Measurements from ENCODE around the gene NARF. TPM values are rescaled to one million over a fixed set of nuclear protein-coding genes. Genes with fewer than 3 reads are reported as not detected.
"Not testable (repeated sequence)": the region's sequence is repeated elsewhere in the genome, so short reads cannot be mapped to it uniquely, and the experiment has no call there.

Gene NARF
- total RNA-seq, 1 experiment from 2014 or later = 59.5 TPM

GRCh38 chr17:82453706-82454105, 4.8 kb upstream of the NARF start:
- Histone ChIP-seq H3K4me1 (ENCODE audit: insufficient read depth, low read length) (peaks cover 24% of the 10 kb centered on the region), H3K79me2 (ENCODE audit: low read length) (peaks cover 16% of the 10 kb centered on the region)
- ATAC-seq; BruUV-seq (replicated peaks); H2AFZ ChIP-seq (ENCODE audit: low read length); H3K36me3 ChIP-seq (ENCODE audit: low read depth, low read length); H3K27ac ChIP-seq (ENCODE audit: low read length); H4K20me1 ChIP-seq (ENCODE audit: low read length); H3K4me2 ChIP-seq (ENCODE audit: low read length); H3K4me3 ChIP-seq (ENCODE audit: low read length); CTCF ChIA-PET; H3K9me3 ChIP-seq (ENCODE audit: low read length); H3K27me3 ChIP-seq (ENCODE audit: low read length); POLR2A ChIA-PET (ENCODE audit: unreplicated experiment); DNase-seq; H3F3A ChIP-seq (ENCODE audit: low read length, unreplicated experiment); H3K9me2 ChIP-seq (replicated peaks; ENCODE audit: low read length); H3K9ac ChIP-seq (ENCODE audit: low read length): not testable (repeated sequence)
- intact Hi-C loops (cut with micrococcal nuclease) = loop anchor here (10.0 kb wide), 2 partner anchors 99 to 209 kb away; partner anchors contain the start of gene TEX19

- Histone ChIP-seq H3K9me2 (replicated peaks; ENCODE audit: low read length) (no peaks in the 10 kb centered on the region), H2AFZ (ENCODE audit: low read length) (peak overlapping the region; percentile 69), H3K27me3 (ENCODE audit: low read length) (no peaks in the 10 kb centered on the region), H3K36me3 (ENCODE audit: low read depth, low read length) (peaks cover 9% of the 10 kb centered on the region; the same call in 1 of the 2 replicates), H4K20me1 (ENCODE audit: low read length) (no peaks in the 10 kb centered on the region), H3K79me2 (ENCODE audit: low read length) (peaks cover 15% of the 10 kb centered on the region), H3K9me3 (ENCODE audit: low read length) (no peaks in the 10 kb centered on the region), H3K4me3 (ENCODE audit: low read length) (peak overlapping the region; percentile 95; the same call in 1 of the 2 replicates), H3K9ac (ENCODE audit: low read length) (peak overlapping the region; percentile 93), H3F3A (ENCODE audit: low read length, unreplicated experiment) (no peaks in the 10 kb centered on the region), H3K4me1 (ENCODE audit: insufficient read depth, low read length) (peaks cover 19% of the 10 kb centered on the region), H3K27ac (ENCODE audit: low read length) (peak overlapping the region; percentile 92), H3K4me2 (ENCODE audit: low read length) (peak overlapping the region; percentile 95)
- no peak for TF ChIP-seq EZH2phosphoT487 (IDR thresholded peaks at IDR 0.05; ENCODE audit: borderline replicate concordance, low read length)
- no peak for TF ChIP-seq EZH2 (IDR thresholded peaks at IDR 0.05; ENCODE audit: low read length, unreplicated experiment)
- no peak for TF ChIP-seq CTCF (conservative IDR thresholded peaks at IDR 0.05; ENCODE audit: low read depth, low read length)
- CTCF ChIA-PET = no interaction called here
- BruUV-seq (replicated peaks) = no TSS peak
- no peak for ATAC-seq
- POLR2A ChIA-PET (ENCODE audit: unreplicated experiment) = no interaction called here
- intact Hi-C loops (cut with micrococcal nuclease) = loop anchor here (10.0 kb wide), 2 partner anchors 102 to 212 kb away; partner anchors contain the start of gene TEX19
- peak; percentile 16 for DNase-seq
Observed at GRCh38 chr17:82457073-82457928, 1.2 kb upstream of the NARF start.

DNA sequence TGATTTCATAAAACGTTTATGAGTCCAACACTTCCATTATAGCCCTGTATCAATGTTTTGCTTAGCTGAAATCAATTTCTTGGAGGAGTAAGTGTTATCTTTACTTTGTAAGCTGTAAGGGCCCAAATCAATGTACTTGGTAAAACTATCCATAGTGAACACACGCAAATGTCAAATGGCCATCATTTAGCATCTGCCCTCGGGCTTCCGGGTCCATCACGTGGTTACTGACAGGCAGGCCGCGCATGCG, 687 bp upstream of the NARF start:
- Histone ChIP-seq H3K9me3 (ENCODE audit: low read length) (no peaks in the 10 kb centered on the region), H3K27ac (ENCODE audit: low read length) (peak overlapping the region; percentile 92), H3K4me1 (ENCODE audit: insufficient read depth, low read length) (peaks cover 22% of the 10 kb centered on the region), H3K4me3 (ENCODE audit: low read length) (peak overlapping the region; percentile 95), H2AFZ (ENCODE audit: low read length) (peak overlapping the region; percentile 69), H3K9me2 (replicated peaks; ENCODE audit: low read length) (no peaks in the 10 kb centered on the region), H3K36me3 (ENCODE audit: low read depth, low read length) (peaks cover 9% of the 10 kb centered on the region; the same call in 1 of the 2 replicates), H3K27me3 (ENCODE audit: low read length) (no peaks in the 10 kb centered on the region), H3F3A (ENCODE audit: low read length, unreplicated experiment) (no peaks in the 10 kb centered on the region), H3K9ac (ENCODE audit: low read length) (peak overlapping the region; percentile 93), H3K79me2 (ENCODE audit: low read length) (peaks cover 15% of the 10 kb centered on the region), H3K4me2 (ENCODE audit: low read length) (peak overlapping the region; percentile 95), H4K20me1 (ENCODE audit: low read length) (no peaks in the 10 kb centered on the region)
- intact Hi-C loops (cut with micrococcal nuclease) = loop anchor here (2.0 to 10.0 kb wide), 3 partner anchors 71 to 213 kb away; partner anchors contain the start of gene TEX19
- POLR2A ChIA-PET (ENCODE audit: unreplicated experiment) = no interaction called here
- no peak for ATAC-seq
- no peak for DNase-seq
- TF ChIP-seq CTCF (conservative IDR thresholded peaks at IDR 0.05; ENCODE audit: low read depth, low read length) (no peak), EZH2 (IDR thresholded peaks at IDR 0.05; ENCODE audit: low read length, unreplicated experiment) (no peak), EZH2phosphoT487 (IDR thresholded peaks at IDR 0.05; ENCODE audit: borderline replicate concordance, low read length) (no peak)
- TSS peak; percentile 87 for BruUV-seq (replicated peaks)
- CTCF ChIA-PET = no interaction called here
